HCT116 (cell line): ENCODE data around the gene KIAA0825. TPM values are rescaled to one million over a fixed set of nuclear protein-coding genes. Genes with fewer than 3 reads are reported as not detected.
A peak's percentile ranks its signal among the peaks of the same experiment; 100 is the strongest.

Source experiments
- ATAC-seq: fragments of 200-7000 bp; cut with Tn5 transposase; 2 replicates; pipeline ENCODE4 v1.9.1; 2020; ENCODE audit warnings: mild to moderate bottlenecking, moderate library complexity
- BruUV-seq: library from RNA; stranded (reverse); fragments of 400-500 nt; replicated peaks from 2 replicates; lab custom pipeline; 2021; lab: Mats Ljungman, UMichigan
- CTCF ChIA-PET: fragments of 300-600 bp; sonication (Branson Sonifier 250); formaldehyde crosslinking; loops from one replicate; lab custom pipeline; 2021; ENCODE audit warnings: antibody characterized with exemption; lab: Charles Lee
- POLR2A ChIA-PET: fragments of 300-600, 350-600 bp; sonication (Branson Sonifier 250); formaldehyde crosslinking; loops from one replicate; lab custom pipeline; 2021; ENCODE audit warnings: antibody characterized with exemption; lab: Charles Lee
- RAD21 ChIA-PET, 2 experiments: fragments of 300-600 bp; sonication (Branson Sonifier 250); formaldehyde crosslinking; loops; one replicate each; lab custom pipeline; 2023; ENCODE audit warnings: low total read pairs in 2 of 2; ENCODE audit not compliant: uncharacterized antibody in 2 of 2, unreplicated experiment in 2 of 2, low non-redundant PET in 1 of 2; lab: Charles Lee
- DNase-seq: peaks from one replicate; pipeline ENCODE4 v3.0.0-alpha.2; 2010; ENCODE audit warnings: low read depth, low spot score
- H2AFZ ChIP-seq: fragments of 200-600 bp; shearing (Covaris generic), sonication (generic); 2 replicates; pipeline ENCODE4 v1.6.1; 2017; ENCODE audit warnings: low read depth, mixed run types, mixed read lengths, antibody characterized with exemption, low read length; ENCODE audit not compliant: poor library complexity, severe bottlenecking
- H3K27ac ChIP-seq: 2 replicates; pipeline ENCODE4 v1.5.1; 2012; ENCODE audit warnings: low read depth, low read length
- H3K27me3 ChIP-seq: fragments of 200-600 bp; sonication (generic); 2 replicates; pipeline ENCODE4 v1.6.1; 2016; ENCODE audit warnings: mixed run types, low read length, mixed read lengths; ENCODE audit not compliant: insufficient read depth
- H3K36me3 ChIP-seq, 2 experiments: fragments of 200-500 bp in 1 of 2; fragments of 200-600 bp in 1 of 2; sonication (Bioruptor generic) in 1 of 2; sonication (generic) in 1 of 2; 2 replicates each; pipeline versions ENCODE4 v1.5.1 to v1.6.1; 2014 to 2016; ENCODE audit warnings: low read length in 2 of 2, inconsistent platforms in 1 of 2, mixed read lengths in 1 of 2, mixed run types in 1 of 2; ENCODE audit not compliant: insufficient read depth in 2 of 2, control insufficient read depth in 1 of 2
- H3K4me1 ChIP-seq, 2 experiments: fragments of 200-600 bp in 1 of 2; sonication (generic) in 1 of 2; 2 replicates each; pipeline versions ENCODE4 v1.5.1 to v1.6.1; 2012 to 2017; ENCODE audit warnings: low read length in 2 of 2, inconsistent platforms in 1 of 2, mild to moderate bottlenecking in 1 of 2, mixed read lengths in 1 of 2, mixed run types in 1 of 2, moderate library complexity in 1 of 2; ENCODE audit not compliant: insufficient read depth in 2 of 2, control insufficient read depth in 1 of 2
- H3K4me2 ChIP-seq: fragments of 200-600 bp; sonication (generic); 2 replicates; pipeline ENCODE4 v1.6.1; 2017; ENCODE audit warnings: mixed run types, low read length, mixed read lengths
- H3K4me3 ChIP-seq, 2 experiments: fragments of 200-600 bp in 1 of 2; sonication (generic) in 1 of 2; replicated peaks in 1 of 2; 2 replicates each; pipeline ENCODE4 v1.5.1; 2011 to 2016; ENCODE audit warnings: low read length in 2 of 2, control low read depth in 1 of 2, low read depth in 1 of 2, mild to moderate bottlenecking in 1 of 2, mixed read lengths in 1 of 2, mixed run types in 1 of 2
- H3K79me2 ChIP-seq: fragments of 200-600 bp; sonication (generic); 2 replicates; pipeline ENCODE4 v1.6.1; 2017; ENCODE audit warnings: mild to moderate bottlenecking, mixed run types, low read length, moderate library complexity, mixed read lengths; ENCODE audit not compliant: insufficient read depth
- H3K9ac ChIP-seq: fragments of 200-600 bp; sonication (generic); 2 replicates; pipeline ENCODE4 v1.6.1; 2016; ENCODE audit warnings: low read length, mixed read lengths
- H3K9me2 ChIP-seq: fragments of 200-600 bp; sonication (generic), shearing (Covaris generic); 2 replicates; pipeline ENCODE4 v1.6.1; 2017; ENCODE audit warnings: mixed run types, mild to moderate bottlenecking, moderate library complexity; ENCODE audit not compliant: insufficient read depth
- H3K9me3 ChIP-seq, 2 experiments: fragments of 200-500 bp in 1 of 2; fragments of 200-600 bp in 1 of 2; sonication (Bioruptor generic) in 1 of 2; sonication (generic) in 1 of 2; 2 replicates each; pipeline ENCODE4 v1.6.1; 2014 to 2017; ENCODE audit warnings: low read length in 2 of 2, mixed read lengths in 2 of 2, inconsistent platforms in 1 of 2, low read depth in 1 of 2, mild to moderate bottlenecking in 1 of 2, mixed run types in 1 of 2, moderate library complexity in 1 of 2; ENCODE audit not compliant: control insufficient read depth in 1 of 2, insufficient read depth in 1 of 2
- H4K20me1 ChIP-seq: fragments of 200-600 bp; sonication (generic), shearing (Covaris generic); 2 replicates; pipeline ENCODE4 v1.6.1; 2017; ENCODE audit warnings: mixed run types, mild to moderate bottlenecking, moderate library complexity; ENCODE audit not compliant: insufficient read depth
- CBX3 ChIP-seq: IDR thresholded peaks from 2 replicates; pipeline ENCODE4 v1.6.1; 2012; ENCODE audit warnings: low read depth
- CEBPB ChIP-seq: IDR thresholded peaks from 2 replicates; pipeline ENCODE4 v1.6.1; 2012; ENCODE audit warnings: low read depth
- EGR1 ChIP-seq: IDR thresholded peaks from 2 replicates; pipeline ENCODE4 v1.6.1; 2012; ENCODE audit warnings: low read depth
- EZH2 ChIP-seq: fragments of 200-600 bp; sonication (generic); IDR thresholded peaks from 2 replicates; pipeline ENCODE4 v1.6.1; 2017; ENCODE audit warnings: antibody characterized with exemption, mixed run types
- EZH2phosphoT487 ChIP-seq: fragments of 200-600 bp; IDR thresholded peaks from 2 replicates; pipeline ENCODE4 v1.6.1; 2018; ENCODE audit warnings: antibody characterized with exemption, borderline replicate concordance
- JUND ChIP-seq: IDR thresholded peaks from 2 replicates; pipeline ENCODE4 v1.6.1; 2012
- POLR2AphosphoS5 ChIP-seq: IDR thresholded peaks from 2 replicates; pipeline ENCODE4 v1.6.1; 2011; ENCODE audit warnings: mild to moderate bottlenecking, low read depth, low read length, moderate library complexity
- SIN3A ChIP-seq: IDR thresholded peaks from 2 replicates; pipeline ENCODE4 v1.6.1; 2012; ENCODE audit warnings: low read depth
- SRF ChIP-seq: IDR thresholded peaks from 2 replicates; pipeline ENCODE4 v1.6.1; 2012; ENCODE audit warnings: low read depth
- TCF7L2 ChIP-seq: IDR thresholded peaks from 2 replicates; pipeline ENCODE4 v1.7.0; 2011; ENCODE audit warnings: borderline replicate concordance, inconsistent platforms; ENCODE audit not compliant: insufficient read depth, insufficient read length; ENCODE audit errors: extremely low read depth
- YY1 ChIP-seq: IDR thresholded peaks from 2 replicates; pipeline ENCODE4 v1.6.1; 2011; ENCODE audit warnings: low read length, low read depth, moderate library complexity, mild to moderate bottlenecking; ENCODE audit not compliant: insufficient replicate concordance; ENCODE audit errors: extremely low read depth
- ZNF274 ChIP-seq: fragments of 200-500 bp; sonication (Bioruptor generic); IDR thresholded peaks from 2 replicates; pipeline ENCODE4 v1.6.1; 2014; ENCODE audit warnings: mild to moderate bottlenecking, low read depth, low read length, inconsistent platforms
- intact Hi-C: fragments of 100-400 bp; cut with micrococcal nuclease; formaldehyde crosslinking; loops from 2 replicates; pipeline ENCODE4 v1.10.0; 2022
- total RNA-seq: library from RNA; stranded (reverse); gene quantifications from one replicate; pipeline ENCODE4 v1.2.1, GENCODE V29; 2021; ENCODE audit not compliant: unreplicated experiment
- TF ChIP-seq, protein P1 (sequence below): IDR thresholded peaks from 2 replicates; pipeline ENCODE4 v1.6.1; 2011; ENCODE audit warnings: mild to moderate bottlenecking, low read length, moderate library complexity; ENCODE audit not compliant: insufficient replicate concordance; ENCODE audit errors: extremely low read depth
- TF ChIP-seq, protein P2 (sequence below), 3 experiments: fragments of 200-600 bp in 1 of 3; sonication (generic) in 1 of 3; IDR thresholded peaks in 2 of 3; conservative IDR thresholded peaks in 1 of 3; 2 replicates each; pipeline ENCODE4 v1.5.1; 2012 to 2017; ENCODE audit warnings: low read depth in 2 of 3, low read length in 2 of 3, antibody characterized with exemption in 1 of 3, borderline replicate concordance in 1 of 3, control low read depth in 1 of 3, mild to moderate bottlenecking in 1 of 3, mixed read lengths in 1 of 3, mixed run types in 1 of 3, moderate library complexity in 1 of 3; ENCODE audit not compliant: insufficient read depth in 1 of 3

KIAA0825 gene
- total RNA-seq, 1 experiment from 2014 or later = 1.4 TPM

DNA sequence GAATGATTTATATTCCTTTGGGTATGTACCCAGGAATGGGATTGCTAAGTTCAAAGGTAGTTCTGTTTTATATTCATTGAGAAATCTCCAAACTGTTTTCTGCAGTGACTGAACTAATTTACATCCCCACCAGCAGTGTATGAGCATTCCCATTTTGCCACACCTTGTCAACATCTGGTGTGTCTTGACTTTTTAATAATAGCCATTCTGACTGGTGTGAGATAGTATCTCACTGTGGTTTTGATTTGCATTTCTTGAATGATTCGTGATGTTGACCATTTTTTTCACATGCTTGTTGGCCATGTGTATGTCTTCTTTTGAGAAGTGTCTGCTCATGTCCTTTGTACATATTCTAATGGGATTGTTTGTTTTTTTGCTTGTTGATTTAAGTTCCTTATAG, 421.5 kb downstream of the KIAA0825 start:
- TF ChIP-seq TCF7L2 (no peak), CEBPB (no peak), JUND (no peak)
- TF ChIP-seq, protein P1, sequence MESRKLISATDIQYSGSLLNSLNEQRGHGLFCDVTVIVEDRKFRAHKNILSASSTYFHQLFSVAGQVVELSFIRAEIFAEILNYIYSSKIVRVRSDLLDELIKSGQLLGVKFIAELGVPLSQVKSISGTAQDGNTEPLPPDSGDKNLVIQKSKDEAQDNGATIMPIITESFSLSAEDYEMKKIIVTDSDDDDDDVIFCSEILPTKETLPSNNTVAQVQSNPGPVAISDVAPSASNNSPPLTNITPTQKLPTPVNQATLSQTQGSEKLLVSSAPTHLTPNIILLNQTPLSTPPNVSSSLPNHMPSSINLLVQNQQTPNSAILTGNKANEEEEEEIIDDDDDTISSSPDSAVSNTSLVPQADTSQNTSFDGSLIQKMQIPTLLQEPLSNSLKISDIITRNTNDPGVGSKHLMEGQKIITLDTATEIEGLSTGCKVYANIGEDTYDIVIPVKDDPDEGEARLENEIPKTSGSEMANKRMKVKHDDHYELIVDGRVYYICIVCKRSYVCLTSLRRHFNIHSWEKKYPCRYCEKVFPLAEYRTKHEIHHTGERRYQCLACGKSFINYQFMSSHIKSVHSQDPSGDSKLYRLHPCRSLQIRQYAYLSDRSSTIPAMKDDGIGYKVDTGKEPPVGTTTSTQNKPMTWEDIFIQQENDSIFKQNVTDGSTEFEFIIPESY = no peak
- POLR2A ChIA-PET = no interaction called here
- Histone ChIP-seq H3K4me3 (no peak overlapping the region), H3K9me3 (no peaks in the 10 kb centered on the region), H3K27ac (no peak overlapping the region), H3K4me2 (no peak overlapping the region), H3K27me3 (no peaks in the 10 kb centered on the region), H3K79me2 (no peaks in the 10 kb centered on the region), H3K9me2 (no peaks in the 10 kb centered on the region), H3K4me1 (no peaks in the 10 kb centered on the region), H4K20me1 (no peaks in the 10 kb centered on the region), H3K36me3 (no peaks in the 10 kb centered on the region), H3K9ac (no peak overlapping the region), H2AFZ (no peak overlapping the region)
- CTCF ChIA-PET = no interaction called here
- intact Hi-C loops = no loop called here
- ATAC-seq (no peak), DNase-seq (no peak)
- RAD21 ChIA-PET = no interaction called here
- BruUV-seq = no TSS peak

DNA sequence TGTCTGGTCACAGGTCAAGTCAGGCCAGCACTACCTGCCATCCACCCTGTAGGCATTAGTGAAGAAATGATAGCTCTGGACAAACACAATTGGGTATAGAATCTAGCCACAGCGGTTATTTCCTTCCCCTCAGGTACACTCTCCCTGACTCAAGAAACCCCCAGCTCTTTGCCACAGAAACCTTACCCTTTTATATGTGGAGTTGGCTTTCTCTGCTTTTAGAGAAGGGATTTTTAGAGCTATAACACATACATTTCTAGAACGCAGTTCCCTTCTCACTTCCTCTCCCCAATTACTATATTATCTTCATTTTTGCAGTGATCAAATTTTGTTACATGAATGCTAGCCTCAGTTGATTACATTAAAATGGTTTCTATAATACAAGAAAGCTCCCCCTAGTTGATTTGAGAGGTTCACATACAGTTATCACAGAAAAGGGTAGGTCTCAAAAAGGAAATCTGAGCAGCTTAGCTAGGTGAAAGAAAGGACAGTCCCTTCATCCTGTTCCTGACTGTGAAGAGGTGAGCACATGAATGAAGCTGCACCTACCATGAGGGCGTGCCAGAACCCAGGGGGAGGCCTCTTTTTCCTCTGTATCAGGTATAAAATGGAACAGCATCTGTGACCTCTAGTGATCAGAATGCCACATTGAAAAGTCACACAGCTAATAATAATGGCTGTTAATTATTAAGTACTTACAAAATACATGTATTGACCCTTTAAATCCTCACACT, 425.6 kb downstream of the KIAA0825 start:
- no peak for DNase-seq
- no peak overlapping the region for H2AFZ ChIP-seq
- intact Hi-C loops = no loop called here
- H3K79me2 ChIP-seq = no peaks in the 10 kb centered on the region
- H4K20me1 ChIP-seq = no peaks in the 10 kb centered on the region; the same call in 1 of the 2 replicates
- no peaks in the 10 kb centered on the region for H3K9me2 ChIP-seq
- ChIA-PET CTCF (interaction anchor here (1.2 kb wide), 1 partner anchor 11 kb away, joined by 3 read pairs; no protein-coding TSS in a partner anchor), POLR2A (no interaction called here), RAD21 (interaction anchor here in 1 of 2 experiments (0.7 kb wide), 1 partner anchor 272 kb away, joined by 3 read pairs; no protein-coding TSS in a partner anchor)
- H3K4me3 ChIP-seq = no peak overlapping the region
- no peaks in the 10 kb centered on the region for H3K36me3 ChIP-seq
- no peak overlapping the region for H3K4me2 ChIP-seq
- no peaks in the 10 kb centered on the region for H3K9me3 ChIP-seq
- H3K9ac ChIP-seq = no peak overlapping the region
- BruUV-seq = no TSS peak
- no peak overlapping the region for H3K27ac ChIP-seq
- no peaks in the 10 kb centered on the region for H3K4me1 ChIP-seq
- ATAC-seq = peak; percentile 67
- no peaks in the 10 kb centered on the region for H3K27me3 ChIP-seq
- no peak for TF ChIP-seq SIN3A
- TF ChIP-seq YY1 = no peak
- TF ChIP-seq JUND = no peak
- no peak for TF ChIP-seq EZH2phosphoT487
- no peak for TF ChIP-seq EGR1
- no peak for TF ChIP-seq CEBPB
- TF ChIP-seq, protein P2, sequence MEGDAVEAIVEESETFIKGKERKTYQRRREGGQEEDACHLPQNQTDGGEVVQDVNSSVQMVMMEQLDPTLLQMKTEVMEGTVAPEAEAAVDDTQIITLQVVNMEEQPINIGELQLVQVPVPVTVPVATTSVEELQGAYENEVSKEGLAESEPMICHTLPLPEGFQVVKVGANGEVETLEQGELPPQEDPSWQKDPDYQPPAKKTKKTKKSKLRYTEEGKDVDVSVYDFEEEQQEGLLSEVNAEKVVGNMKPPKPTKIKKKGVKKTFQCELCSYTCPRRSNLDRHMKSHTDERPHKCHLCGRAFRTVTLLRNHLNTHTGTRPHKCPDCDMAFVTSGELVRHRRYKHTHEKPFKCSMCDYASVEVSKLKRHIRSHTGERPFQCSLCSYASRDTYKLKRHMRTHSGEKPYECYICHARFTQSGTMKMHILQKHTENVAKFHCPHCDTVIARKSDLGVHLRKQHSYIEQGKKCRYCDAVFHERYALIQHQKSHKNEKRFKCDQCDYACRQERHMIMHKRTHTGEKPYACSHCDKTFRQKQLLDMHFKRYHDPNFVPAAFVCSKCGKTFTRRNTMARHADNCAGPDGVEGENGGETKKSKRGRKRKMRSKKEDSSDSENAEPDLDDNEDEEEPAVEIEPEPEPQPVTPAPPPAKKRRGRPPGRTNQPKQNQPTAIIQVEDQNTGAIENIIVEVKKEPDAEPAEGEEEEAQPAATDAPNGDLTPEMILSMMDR (IDR thresholded peaks at IDR 0.05 in 2 of 3, conservative IDR thresholded peaks at IDR 0.05 in 1 of 3; ENCODE audit: borderline replicate concordance in 1 of 3, insufficient read depth in 1 of 3, low read depth in 2 of 3, low read length in 2 of 3) = no peak
- TF ChIP-seq CBX3 = no peak
- TF ChIP-seq EZH2 = no peak
- TF ChIP-seq ZNF274 = no peak
- TF ChIP-seq POLR2AphosphoS5 = no peak
- no peak for TF ChIP-seq SRF
